OCI-LY3 (cell line): Measurements from ENCODE around the gene SRSF7.

ENCODE experiments used
- CTCF ChIP-seq: fragments of 200-600, 300-600 bp; sonication (generic); IDR thresholded peaks from 2 replicates; pipeline ENCODE4 v1.5.1; 2014; ENCODE audit warnings: antibody characterized with exemption, low read length, low read depth
- EZH2phosphoT487 ChIP-seq: fragments of 200-600 bp; shearing (Covaris generic); IDR thresholded peaks from 2 replicates; pipeline ENCODE4 v1.6.1; 2018; ENCODE audit warnings: antibody characterized with exemption, mixed run types, low read depth

DNA sequence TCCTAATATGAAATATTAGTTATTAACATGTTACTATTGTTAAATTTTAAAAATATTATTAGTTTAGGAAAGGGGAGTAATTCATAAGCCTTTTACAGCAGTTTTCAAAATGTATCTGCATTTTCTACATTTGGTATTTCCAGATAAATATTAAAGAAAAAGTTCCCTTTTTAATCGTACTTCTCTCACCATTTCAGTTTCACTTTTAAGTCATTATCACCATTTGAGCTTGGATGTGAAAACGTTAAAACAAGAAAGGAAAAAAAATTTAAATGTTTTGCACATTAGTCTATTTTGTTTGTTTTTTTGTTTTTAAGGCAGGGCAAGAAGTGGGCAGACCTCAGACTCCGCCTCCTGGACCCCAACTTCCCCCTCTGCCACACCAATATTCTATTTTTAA lies 3.3 kb upstream of the SRSF7 start:
- TF ChIP-seq CTCF (no peak), EZH2phosphoT487 (no peak)
